Ishikawa (cell line): Measurements from ENCODE around the gene RGS6.
A peak's percentile ranks its signal among the peaks of the same experiment; 100 is the strongest.

Experiments used
- CEBPB ChIP-seq: IDR thresholded peaks from 2 replicates; pipeline ENCODE4 v1.6.1; 2012
- CREB1 ChIP-seq: IDR thresholded peaks from 2 replicates; pipeline ENCODE4 v1.6.1; 2012; ENCODE audit warnings: low read depth
- EGR1 ChIP-seq: IDR thresholded peaks from 2 replicates; pipeline ENCODE4 v1.6.1; 2012
- EP300 ChIP-seq: IDR thresholded peaks from 2 replicates; pipeline ENCODE4 v1.6.1; 2012; ENCODE audit warnings: borderline replicate concordance
- FOXM1 ChIP-seq: IDR thresholded peaks from 2 replicates; pipeline ENCODE4 v1.6.1; 2012; ENCODE audit warnings: low read depth, borderline replicate concordance
- NFIC ChIP-seq: IDR thresholded peaks from 2 replicates; pipeline ENCODE4 v1.6.1; 2012
- RAD21 ChIP-seq: IDR thresholded peaks from 2 replicates; pipeline ENCODE4 v1.6.1; 2012; ENCODE audit warnings: low read depth
- TAF1 ChIP-seq: IDR thresholded peaks from 2 replicates; pipeline ENCODE4 v1.6.1; 2012; ENCODE audit warnings: low read depth, mild to moderate bottlenecking
- TCF12 ChIP-seq: IDR thresholded peaks from 2 replicates; pipeline ENCODE4 v1.6.1; 2012; ENCODE audit warnings: low read depth
- TEAD4 ChIP-seq: IDR thresholded peaks from 2 replicates; pipeline ENCODE4 v1.6.1; 2012
- YY1 ChIP-seq: IDR thresholded peaks from 2 replicates; pipeline ENCODE4 v1.6.1; 2012; ENCODE audit warnings: low read depth
- ZBTB7A ChIP-seq: IDR thresholded peaks from 2 replicates; pipeline ENCODE4 v1.6.1; 2012; ENCODE audit warnings: low read depth
- TF ChIP-seq, protein P1 (sequence below): IDR thresholded peaks from 2 replicates; pipeline ENCODE4 v1.6.1; 2012
- TF ChIP-seq, protein P2 (sequence below): IDR thresholded peaks from 2 replicates; pipeline ENCODE4 v1.6.1; 2012; ENCODE audit warnings: low read depth, mild to moderate bottlenecking
- TF ChIP-seq, protein P3 (sequence below): IDR thresholded peaks from 2 replicates; pipeline ENCODE4 v1.6.1; 2012

Gene RGS6

DNA sequence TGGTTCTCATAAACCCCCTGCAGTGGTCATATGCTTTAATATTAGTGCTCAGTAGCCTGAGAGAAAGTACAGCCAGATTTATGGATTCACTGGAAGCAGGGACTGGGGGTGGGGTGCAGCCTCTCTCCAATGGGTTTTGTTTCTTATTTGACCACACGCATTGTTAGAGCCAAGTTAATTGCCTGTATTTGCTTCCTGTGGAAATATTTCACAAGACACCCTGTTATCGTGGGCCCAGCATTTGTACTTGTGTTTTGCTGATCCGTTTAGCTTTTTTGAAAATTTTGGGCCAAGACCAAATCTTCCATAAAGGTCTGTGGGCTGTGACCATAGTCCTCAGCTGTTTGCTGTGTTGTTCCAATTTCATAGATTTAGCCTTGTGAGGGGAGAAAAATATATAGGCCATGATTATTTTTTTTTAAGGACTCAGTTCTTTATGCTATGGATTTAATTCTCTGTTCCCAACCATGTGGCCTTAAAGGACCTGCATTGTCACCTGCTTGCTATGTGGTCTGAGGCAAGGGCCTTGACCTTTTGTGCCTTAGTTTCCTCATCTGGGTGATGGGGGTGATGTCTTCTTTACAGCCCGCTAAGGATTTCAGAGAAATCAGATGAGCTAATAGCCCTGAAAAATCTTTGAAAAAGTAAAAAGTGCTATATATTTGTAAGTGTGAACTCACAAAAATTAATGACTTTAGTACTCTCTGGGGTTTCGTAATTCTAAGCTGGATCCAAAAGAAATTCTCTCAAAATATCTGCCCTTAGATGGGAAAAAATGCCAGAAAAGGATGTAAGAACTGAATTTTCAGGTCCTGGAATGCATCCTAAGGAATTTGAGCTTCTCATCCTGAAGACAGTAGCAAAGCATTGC is 591.4 kb downstream of the RGS6 start:
- TF ChIP-seq, protein P1, sequence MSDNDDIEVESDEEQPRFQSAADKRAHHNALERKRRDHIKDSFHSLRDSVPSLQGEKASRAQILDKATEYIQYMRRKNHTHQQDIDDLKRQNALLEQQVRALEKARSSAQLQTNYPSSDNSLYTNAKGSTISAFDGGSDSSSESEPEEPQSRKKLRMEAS: no peak
- peak; percentile 16; the same call in 1 of the 2 replicates for TF ChIP-seq TCF12
- TF ChIP-seq FOXM1: no peak
- TF ChIP-seq NFIC: no peak; the same call in 1 of the 2 replicates

DNA sequence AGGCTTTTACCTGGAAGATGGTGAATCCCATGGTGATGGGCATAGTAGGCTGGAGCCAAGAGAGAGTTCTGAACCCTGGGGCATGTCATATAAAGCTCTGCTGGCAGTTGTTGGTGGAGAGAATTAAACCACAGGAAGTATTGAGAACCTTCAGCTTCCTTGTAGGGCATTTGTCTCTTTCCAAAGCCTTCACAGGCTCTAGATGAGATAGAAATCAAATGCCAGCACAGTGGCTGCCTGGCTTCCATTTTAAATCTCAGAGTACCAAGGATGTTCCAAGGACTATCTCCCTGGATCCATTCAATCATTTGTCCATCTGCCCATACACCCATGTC is 592.0 kb downstream of the RGS6 start:
- TF ChIP-seq, protein P2, sequence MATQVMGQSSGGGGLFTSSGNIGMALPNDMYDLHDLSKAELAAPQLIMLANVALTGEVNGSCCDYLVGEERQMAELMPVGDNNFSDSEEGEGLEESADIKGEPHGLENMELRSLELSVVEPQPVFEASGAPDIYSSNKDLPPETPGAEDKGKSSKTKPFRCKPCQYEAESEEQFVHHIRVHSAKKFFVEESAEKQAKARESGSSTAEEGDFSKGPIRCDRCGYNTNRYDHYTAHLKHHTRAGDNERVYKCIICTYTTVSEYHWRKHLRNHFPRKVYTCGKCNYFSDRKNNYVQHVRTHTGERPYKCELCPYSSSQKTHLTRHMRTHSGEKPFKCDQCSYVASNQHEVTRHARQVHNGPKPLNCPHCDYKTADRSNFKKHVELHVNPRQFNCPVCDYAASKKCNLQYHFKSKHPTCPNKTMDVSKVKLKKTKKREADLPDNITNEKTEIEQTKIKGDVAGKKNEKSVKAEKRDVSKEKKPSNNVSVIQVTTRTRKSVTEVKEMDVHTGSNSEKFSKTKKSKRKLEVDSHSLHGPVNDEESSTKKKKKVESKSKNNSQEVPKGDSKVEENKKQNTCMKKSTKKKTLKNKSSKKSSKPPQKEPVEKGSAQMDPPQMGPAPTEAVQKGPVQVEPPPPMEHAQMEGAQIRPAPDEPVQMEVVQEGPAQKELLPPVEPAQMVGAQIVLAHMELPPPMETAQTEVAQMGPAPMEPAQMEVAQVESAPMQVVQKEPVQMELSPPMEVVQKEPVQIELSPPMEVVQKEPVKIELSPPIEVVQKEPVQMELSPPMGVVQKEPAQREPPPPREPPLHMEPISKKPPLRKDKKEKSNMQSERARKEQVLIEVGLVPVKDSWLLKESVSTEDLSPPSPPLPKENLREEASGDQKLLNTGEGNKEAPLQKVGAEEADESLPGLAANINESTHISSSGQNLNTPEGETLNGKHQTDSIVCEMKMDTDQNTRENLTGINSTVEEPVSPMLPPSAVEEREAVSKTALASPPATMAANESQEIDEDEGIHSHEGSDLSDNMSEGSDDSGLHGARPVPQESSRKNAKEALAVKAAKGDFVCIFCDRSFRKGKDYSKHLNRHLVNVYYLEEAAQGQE: no peak
- TF ChIP-seq RAD21: no peak
- TF ChIP-seq TAF1: no peak
- no peak for TF ChIP-seq NFIC
- TF ChIP-seq EGR1: no peak
- no peak for TF ChIP-seq FOXM1
- TF ChIP-seq, protein P1: no peak
- TF ChIP-seq, protein P3, sequence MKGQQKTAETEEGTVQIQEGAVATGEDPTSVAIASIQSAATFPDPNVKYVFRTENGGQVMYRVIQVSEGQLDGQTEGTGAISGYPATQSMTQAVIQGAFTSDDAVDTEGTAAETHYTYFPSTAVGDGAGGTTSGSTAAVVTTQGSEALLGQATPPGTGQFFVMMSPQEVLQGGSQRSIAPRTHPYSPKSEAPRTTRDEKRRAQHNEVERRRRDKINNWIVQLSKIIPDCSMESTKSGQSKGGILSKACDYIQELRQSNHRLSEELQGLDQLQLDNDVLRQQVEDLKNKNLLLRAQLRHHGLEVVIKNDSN: no peak
- TF ChIP-seq ZBTB7A: no peak
- no peak for TF ChIP-seq CEBPB

DNA sequence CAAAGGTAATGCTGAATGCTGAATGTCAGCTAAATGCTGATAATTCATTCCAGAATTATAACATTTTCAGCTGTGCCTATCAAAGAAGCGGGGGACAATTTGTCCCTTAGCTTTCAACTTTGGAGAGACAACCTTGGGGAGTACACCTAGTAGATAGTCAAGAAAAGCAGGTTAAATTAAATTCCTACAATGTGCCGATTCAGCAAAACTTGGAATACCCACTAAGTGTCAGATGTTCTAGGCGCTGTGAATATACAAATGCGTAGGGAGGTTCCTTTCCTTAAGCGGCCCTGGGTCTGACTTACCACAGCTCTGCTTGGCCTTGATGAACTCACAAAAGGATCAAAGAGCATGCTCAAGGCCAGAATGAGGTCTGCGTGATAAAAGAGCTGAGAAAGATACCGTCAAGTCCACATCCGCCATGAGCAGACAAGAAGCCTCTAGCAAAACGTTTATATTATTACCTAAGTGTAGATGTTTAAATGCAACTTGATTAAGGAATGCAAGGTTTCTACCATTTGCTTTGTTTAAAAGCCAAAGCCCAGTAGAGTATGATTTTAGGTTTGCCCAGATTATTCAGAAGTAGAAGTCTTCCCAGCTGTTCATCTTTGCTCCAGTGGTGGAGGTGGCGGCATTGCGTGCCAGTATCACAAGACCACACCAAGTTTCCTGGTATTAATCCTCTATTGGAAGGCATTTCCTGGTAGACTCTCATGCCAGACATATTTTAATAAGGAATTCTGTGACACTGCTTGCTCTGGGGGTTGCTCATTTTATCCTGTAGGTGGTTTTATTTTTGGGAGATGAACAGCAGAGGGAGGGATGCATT is 593.1 kb downstream of the RGS6 start:
- no peak for TF ChIP-seq TEAD4

DNA sequence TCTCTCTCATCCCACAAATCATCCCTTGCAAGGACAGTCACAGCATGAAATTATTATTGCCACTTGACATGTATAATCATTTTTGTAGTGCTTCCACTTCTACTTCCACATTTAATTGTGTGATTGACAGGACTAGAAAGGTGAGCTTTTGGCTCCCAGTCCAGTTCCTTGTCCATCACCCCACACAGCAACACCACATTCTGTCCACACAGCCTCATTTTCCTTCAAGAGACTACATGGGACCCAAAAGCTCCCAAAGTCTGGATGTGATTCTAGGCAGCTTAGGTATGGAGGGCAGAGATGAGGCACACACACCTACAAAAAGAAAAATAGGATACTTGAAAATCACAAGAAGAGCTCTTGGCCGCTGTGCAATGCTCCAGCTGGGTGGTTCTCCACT is 595.4 kb downstream of the RGS6 start:
- TF ChIP-seq TCF12: no peak
- TF ChIP-seq ZBTB7A: no peak

DNA sequence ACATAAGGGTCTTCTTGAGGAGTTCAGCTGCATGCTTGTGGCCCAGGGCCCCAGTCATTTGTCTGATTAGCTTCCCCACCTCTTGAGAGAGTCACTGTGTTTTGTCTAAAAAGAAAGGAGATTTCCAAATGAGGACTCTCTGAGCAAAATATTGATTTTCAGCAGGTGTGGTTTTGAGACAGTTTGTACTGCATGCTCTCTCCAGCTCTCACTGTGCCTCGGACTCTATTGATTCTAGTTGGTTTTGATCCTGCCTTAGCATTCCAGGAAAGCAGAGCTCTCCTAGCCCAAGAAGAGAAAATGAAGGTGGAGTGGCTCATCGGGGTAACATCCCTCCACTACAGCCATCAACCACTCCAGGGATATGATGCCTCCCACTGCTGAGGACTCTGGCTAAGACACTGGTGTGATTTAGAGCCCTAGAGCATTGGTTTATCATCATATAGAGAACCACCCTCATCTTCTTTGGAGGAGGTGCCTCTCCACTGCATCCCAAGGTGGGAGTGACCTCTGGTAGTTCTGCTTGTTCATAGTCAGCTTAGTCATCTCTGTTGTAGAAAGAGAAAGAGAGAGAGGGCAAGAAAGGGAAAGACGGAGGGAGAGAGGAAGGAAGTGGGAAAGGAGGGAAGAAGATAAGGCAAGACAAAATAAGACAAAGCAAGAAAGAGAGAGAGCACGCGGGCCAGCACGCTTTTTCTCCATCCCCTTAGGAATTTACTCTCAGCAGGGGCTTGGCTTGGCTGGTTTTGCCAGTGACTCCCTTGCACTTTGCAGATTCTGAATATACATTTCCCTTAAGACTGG is 596.0 kb downstream of the RGS6 start:
- no peak for TF ChIP-seq NFIC
- no peak for TF ChIP-seq CREB1
- no peak for TF ChIP-seq ZBTB7A
- no peak for TF ChIP-seq YY1
- no peak for TF ChIP-seq TCF12
- no peak for TF ChIP-seq CEBPB
- TF ChIP-seq, protein P3: no peak
- TF ChIP-seq FOXM1: no peak
- TF ChIP-seq EP300: no peak
- no peak for TF ChIP-seq TEAD4
- TF ChIP-seq, protein P2: no peak
- no peak for TF ChIP-seq RAD21
- no peak for TF ChIP-seq TAF1
- TF ChIP-seq, protein P1: no peak
- no peak for TF ChIP-seq EGR1
